Heart left ventricle (tissue), 16 donors: ENCODE measurements around the gene KCNK18. TPM values are rescaled to one million over a fixed set of nuclear protein-coding genes. Genes with fewer than 3 reads are reported as not detected.
"Not testable (repeated sequence)": the region's sequence is repeated elsewhere in the genome, so short reads cannot be mapped to it uniquely, and the experiment has no call there.

Experiments used
- ATAC-seq, 4 donors: fragments of 200-7000 bp; cut with Tn5 transposase; one replicate each; pipeline ENCODE4 v1.9.1; 2020 to 2022; ENCODE audit warnings: moderate library complexity in 4 of 4, mild to moderate bottlenecking in 3 of 4, moderate number of reproducible peaks in 1 of 4
- DNase-seq, 5 donors: peaks; one replicate each; pipeline ENCODE4 v3.0.0-alpha.2; 2020
- H3K27ac ChIP-seq, 12 donors: fragments of 200-600 bp; sonication (generic) in 4 of 12; one replicate each; pipeline versions ENCODE4 v1.5.0 to v1.8.0; 2016 to 2022; ENCODE audit warnings: mild to moderate bottlenecking in 2 of 12
- H3K27me3 ChIP-seq, 9 donors: fragments of 200-600 bp; sonication (generic) in 2 of 9; one replicate each; pipeline versions ENCODE4 v1.5.1 to v1.8.0; 2016 to 2022; ENCODE audit warnings: mild to moderate bottlenecking in 3 of 9
- H3K36me3 ChIP-seq, 9 donors: fragments of 200-600 bp; sonication (generic) in 2 of 9; one replicate each; pipeline versions ENCODE4 v1.5.0 to v1.8.0; 2018 to 2022; ENCODE audit warnings: mild to moderate bottlenecking in 2 of 9
- H3K4me1 ChIP-seq, 12 donors: fragments of 200-600 bp; sonication (generic) in 4 of 12; one replicate each; pipeline versions ENCODE4 v1.5.0 to v1.8.0; 2016 to 2022; ENCODE audit warnings: mild to moderate bottlenecking in 3 of 12
- H3K4me3 ChIP-seq, 12 donors: fragments of 200-600 bp; sonication (generic) in 4 of 12; one replicate each; pipeline versions ENCODE4 v1.5.0 to v1.8.0; 2017 to 2022; ENCODE audit warnings: mild to moderate bottlenecking in 9 of 12, moderate library complexity in 4 of 12
- H3K9me3 ChIP-seq, 12 donors: fragments of 200-600 bp; sonication (generic) in 4 of 12; one replicate each; pipeline versions ENCODE4 v1.5.0 to v1.8.0; 2016 to 2022; ENCODE audit warnings: mild to moderate bottlenecking in 1 of 12
- POLR2A ChIP-seq, 2 donors: fragments of 450-650 bp; IDR thresholded peaks; one replicate each; pipeline ENCODE4 v1.6.1; 2017; ENCODE audit warnings: antibody characterized with exemption in 2 of 2, mild to moderate bottlenecking in 2 of 2, moderate library complexity in 2 of 2
- WGBS, 4 donors: extraction: QIAGEN DNeasy Blood & Tissue Kit in 2 of 4; methylation state at CpG; one replicate each; pipeline versions ENCODE4 v1.1.5 to v1.1.7; 2013 to 2018; 5-methylcytosine and 5-hydroxymethylcytosine counted together
- intact Hi-C, 10 donors: fragments of 100-400 bp; cut with DNase I; formaldehyde crosslinking; loops; one replicate each; pipeline versions ENCODE4 v1.11.1 to v1.14.2; 2022
- polyA plus RNA-seq, 2 donors: library from polyadenylated mRNA; stranded (reverse); fragments of 200-250 nt; gene quantifications; one replicate each; pipeline ENCODE4 v1.2.3, GENCODE V29; 2013
- total RNA-seq, 9 donors: library from RNA; depleted of rRNA in 2 of 9; stranded (reverse); fragments of >200 nt in 2 of 9; fragmentation: NEBNext Ultra II Directional in 3 of 9; extraction: Animal tissue kit (Norgen Biotek cat#: 25700) in 3 of 9; gene quantifications; one replicate each; pipeline versions ENCODE4 v1.1.0 to v1.2.4, GENCODE V29; 2016 to 2023
- TF ChIP-seq, protein P1 (sequence below), 12 donors: fragments of 200-600 bp; sonication (generic) in 4 of 12; IDR thresholded peaks; one replicate each; pipeline versions ENCODE4 v1.5.0 to v1.8.0; 2018 to 2022; ENCODE audit warnings: antibody characterized with exemption in 12 of 12, mild to moderate bottlenecking in 5 of 12
- donor health status: ischemic (EF 13 %, LVEDD 7.1; RV severe dilation, severe dysfunction).
- donor health status: healthy with polysubstance abuse.
- donor health status: DM: no; HTN: yes; CAD: no.
- donor health status: DM: no; HTN: no; CAD: no.
- donor health status: ischemic (EF 25% LVEDD 6.9; RV normal size, moderate dysfunction).
- donor health status: ischemic (EF 25% LVEDD 5.7; RV mildly dilated, moderate dysfunction).
- donor health status: healthy.
- donor health status: DM: yes; HTN: yes; CAD: no.
- donor health status: ischemic (EF 35%, LVEDD 5.7; RV mildly dilated, moderate dysfunction).
- donor health status: nonischemic (EF 11% LVEDD 7.7; RV severe dilation, severe dysfunction).
- donor health status: DM: yes; HTN: yes; CAD: no.
- donor health status: PGD.
- donor health status: ischemic (EF 29% LVEDD 5.4; RV normal size, mild dysfunction).
- donor health status: nonischemic (EF 23%, LVEDD 6.1; RV moderate dilation, normal function).

Gene KCNK18
- total and polyA plus RNA-seq, 11 donors, result not detected

DNA sequence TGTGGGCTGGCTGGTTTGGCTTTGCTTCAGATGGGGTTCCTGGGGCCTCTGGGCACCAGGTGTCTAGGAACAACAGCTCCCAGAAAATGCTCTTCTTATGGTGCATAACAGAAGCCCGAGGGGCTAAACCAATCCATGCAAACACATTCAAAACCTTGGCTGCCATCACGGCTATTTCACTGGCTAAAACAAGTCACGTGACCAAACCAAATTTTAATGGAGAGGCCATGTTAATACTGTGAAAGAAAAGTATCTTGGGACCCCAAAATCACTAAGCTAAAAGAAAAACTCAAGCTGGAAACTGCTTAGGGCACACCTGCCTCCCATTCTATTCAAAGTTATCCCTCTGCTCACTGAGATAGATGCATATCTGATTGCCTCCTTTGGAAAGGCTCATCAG, 19.1 kb upstream of the KCNK18 start:
- no peaks in the 10 kb centered on the region for H3K36me3 ChIP-seq
- H3K4me3 ChIP-seq, result no peak overlapping the region
- H3K27me3 ChIP-seq, result peaks cover 0 to 60% (median 27%) of the 10 kb centered on the region in 9 donors
- TF ChIP-seq, protein P1, sequence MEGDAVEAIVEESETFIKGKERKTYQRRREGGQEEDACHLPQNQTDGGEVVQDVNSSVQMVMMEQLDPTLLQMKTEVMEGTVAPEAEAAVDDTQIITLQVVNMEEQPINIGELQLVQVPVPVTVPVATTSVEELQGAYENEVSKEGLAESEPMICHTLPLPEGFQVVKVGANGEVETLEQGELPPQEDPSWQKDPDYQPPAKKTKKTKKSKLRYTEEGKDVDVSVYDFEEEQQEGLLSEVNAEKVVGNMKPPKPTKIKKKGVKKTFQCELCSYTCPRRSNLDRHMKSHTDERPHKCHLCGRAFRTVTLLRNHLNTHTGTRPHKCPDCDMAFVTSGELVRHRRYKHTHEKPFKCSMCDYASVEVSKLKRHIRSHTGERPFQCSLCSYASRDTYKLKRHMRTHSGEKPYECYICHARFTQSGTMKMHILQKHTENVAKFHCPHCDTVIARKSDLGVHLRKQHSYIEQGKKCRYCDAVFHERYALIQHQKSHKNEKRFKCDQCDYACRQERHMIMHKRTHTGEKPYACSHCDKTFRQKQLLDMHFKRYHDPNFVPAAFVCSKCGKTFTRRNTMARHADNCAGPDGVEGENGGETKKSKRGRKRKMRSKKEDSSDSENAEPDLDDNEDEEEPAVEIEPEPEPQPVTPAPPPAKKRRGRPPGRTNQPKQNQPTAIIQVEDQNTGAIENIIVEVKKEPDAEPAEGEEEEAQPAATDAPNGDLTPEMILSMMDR (IDR thresholded peaks at IDR 0.05), result no peak
- no peak for TF ChIP-seq POLR2A (IDR thresholded peaks at IDR 0.05)
- intact Hi-C loops, result loop anchor here in 7 of 10 donors (5.0 to 10.0 kb wide), 2 partner anchors 491 to 493 kb away; no protein-coding TSS in a partner anchor
- WGBS, 4 donors, result 74 to 81% (median 77%) methylated on average over 3 of the region's 3 CpGs
- peaks cover 0 to 16% (median 10%) of the 10 kb centered on the region in 12 donors for H3K4me1 ChIP-seq
- H3K9me3 ChIP-seq, result no peaks in the 10 kb centered on the region
- H3K27ac ChIP-seq, result no peak overlapping the region
- ATAC-seq (no peak), DNase-seq (no peak)

DNA sequence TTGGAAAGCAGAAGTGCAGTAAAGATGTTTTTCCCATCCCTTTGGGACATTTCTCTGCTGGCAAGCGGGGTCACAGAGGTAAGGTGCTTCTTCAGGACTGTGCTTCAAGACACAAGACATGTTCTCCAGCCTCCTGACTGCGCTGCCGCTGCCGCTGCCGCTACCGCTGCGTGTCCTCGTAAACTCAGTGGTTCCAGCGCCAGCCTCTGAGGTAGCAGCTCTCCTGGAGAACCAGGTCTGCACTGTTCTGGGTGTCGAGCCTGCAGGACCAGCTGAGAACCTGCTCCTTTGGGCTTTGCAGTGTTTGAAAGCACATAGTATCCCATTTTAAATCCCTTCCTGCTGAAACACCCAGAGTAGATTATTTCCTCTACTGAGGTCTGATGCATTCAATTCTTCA, 13.0 kb upstream of the KCNK18 start:
- H3K4me1 ChIP-seq, result no peaks in the 10 kb centered on the region
- DNase-seq, result no peak
- H3K27me3 ChIP-seq, result peaks cover 0 to 31% (median 20%) of the 10 kb centered on the region in 9 donors
- TF ChIP-seq, protein P1 (IDR thresholded peaks at IDR 0.05), result no peak
- TF ChIP-seq POLR2A (IDR thresholded peaks at IDR 0.05), result no peak
- no peak for ATAC-seq
- WGBS, 4 donors, result 84 to 95% (median 91%) methylated on average over 10 of the region's 10 CpGs
- peaks cover 0 to 7% (median 0%) of the 10 kb centered on the region in 12 donors for H3K9me3 ChIP-seq
- H3K36me3 ChIP-seq, result no peaks in the 10 kb centered on the region
- H3K4me3 ChIP-seq, result no peak overlapping the region
- intact Hi-C loops, result no loop called here
- no peak overlapping the region for H3K27ac ChIP-seq

DNA sequence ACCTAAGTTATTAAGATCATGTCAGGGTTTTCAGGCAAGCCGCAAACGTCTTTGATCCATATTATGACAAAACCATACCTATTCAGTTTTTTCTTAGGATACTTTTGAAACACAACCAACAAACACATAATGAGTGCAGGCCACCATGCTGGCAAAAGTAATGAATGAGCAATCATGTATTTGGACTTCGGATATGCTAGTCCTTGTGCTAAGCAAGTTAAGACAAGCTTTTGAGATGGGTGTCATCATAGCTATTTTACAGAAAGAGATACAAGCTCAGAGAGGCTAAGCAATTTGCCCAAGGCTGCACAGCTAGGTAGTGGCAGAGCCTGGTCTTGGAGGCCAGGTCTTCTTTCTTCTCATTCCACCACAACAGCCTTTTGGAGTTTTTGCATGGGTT, 12.5 kb upstream of the KCNK18 start:
- intact Hi-C loops, result no loop called here
- H3K36me3 ChIP-seq, result no peaks in the 10 kb centered on the region
- no peak for ATAC-seq
- H3K4me3 ChIP-seq, result no peak overlapping the region
- no peaks in the 10 kb centered on the region for H3K4me1 ChIP-seq
- no peak overlapping the region for H3K27ac ChIP-seq
- TF ChIP-seq, protein P1 (IDR thresholded peaks at IDR 0.05), result no peak
- no peak for TF ChIP-seq POLR2A (IDR thresholded peaks at IDR 0.05)
- H3K27me3 ChIP-seq, result peaks cover 0 to 27% (median 16%) of the 10 kb centered on the region in 9 donors
- DNase-seq, result no peak
- peaks cover 0 to 13% (median 0%) of the 10 kb centered on the region in 12 donors for H3K9me3 ChIP-seq
- 73 to 90% (median 83%) methylated on average over 3 of the region's 3 CpGs for WGBS, 4 donors

DNA sequence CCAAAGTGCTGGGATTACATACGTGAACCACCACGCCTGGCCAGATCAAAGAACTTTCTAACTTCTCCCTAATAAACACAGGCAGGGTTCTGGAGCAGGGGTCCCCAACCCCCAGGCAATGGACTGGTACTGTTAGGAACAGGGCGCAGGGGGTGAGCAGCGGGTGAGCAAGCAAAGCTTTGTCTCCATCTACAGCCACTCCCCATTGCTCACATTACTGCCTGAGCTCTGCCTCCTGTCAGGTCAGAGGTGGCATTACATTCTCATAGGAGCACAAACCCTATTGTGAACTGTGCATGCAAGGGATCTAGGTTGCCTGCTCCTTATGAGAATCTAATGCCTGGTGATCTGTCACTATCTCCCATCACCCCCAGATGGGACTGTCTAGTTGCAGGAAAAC, 11.5 kb upstream of the KCNK18 start:
- Histone ChIP-seq H3K9me3 (peaks cover 0 to 15% (median 0%) of the 10 kb centered on the region in 12 donors), H3K27me3 (peaks cover 0 to 23% (median 6%) of the 10 kb centered on the region in 9 donors)
- H3K4me3 ChIP-seq, ATAC-seq, H3K36me3 ChIP-seq, H3K4me1 ChIP-seq, H3K27ac ChIP-seq, DNase-seq, intact Hi-C loops: not testable (repeated sequence)
- WGBS, 4 donors, result 84 to 95% (median 90%) methylated on average over 2 to 4 of the region's 4 CpGs
